Suprapubic skin (tissue), 4 donors: ENCODE measurements around the gene CDRT15. TPM values are rescaled to one million over a fixed set of nuclear protein-coding genes. Genes with fewer than 3 reads are reported as not detected.
"Not testable (repeated sequence)": the region's sequence is repeated elsewhere in the genome, so short reads cannot be mapped to it uniquely, and the experiment has no call there.

ENCODE experiments used
- DNase-seq, 2 donors: peaks; one replicate each; pipeline ENCODE4 v3.0.0-alpha.2; 2019; ENCODE audit warnings: low spot score in 2 of 2
- H3K27ac ChIP-seq: fragments of 200-600 bp; sonication (generic); one replicate; pipeline ENCODE4 v1.5.1; 2019
- H3K27me3 ChIP-seq: fragments of 200-600 bp; sonication (generic); one replicate; pipeline ENCODE4 v1.5.1; 2019
- H3K36me3 ChIP-seq: fragments of 200-600 bp; sonication (generic); one replicate; pipeline ENCODE4 v1.5.1; 2019
- H3K4me1 ChIP-seq: fragments of 200-600 bp; sonication (generic); one replicate; pipeline ENCODE4 v1.5.1; 2019
- H3K4me3 ChIP-seq: fragments of 200-600 bp; sonication (generic); one replicate; pipeline ENCODE4 v1.5.1; 2019; ENCODE audit warnings: mild to moderate bottlenecking
- H3K9me3 ChIP-seq: fragments of 200-600 bp; sonication (generic); one replicate; pipeline ENCODE4 v1.5.1; 2019
- WGBS: methylation state at CpG from one replicate; pipeline ENCODE4 v1.1.5; 2018; 5-methylcytosine and 5-hydroxymethylcytosine counted together
- total RNA-seq, 4 donors: library from RNA; depleted of rRNA; stranded (reverse); fragments of >200 nt; gene quantifications; one replicate each; pipeline ENCODE4 v1.1.0, GENCODE V29; 2016

CDRT15 gene
- total RNA-seq, 4 donors from 2014 or later = not detected

DNA sequence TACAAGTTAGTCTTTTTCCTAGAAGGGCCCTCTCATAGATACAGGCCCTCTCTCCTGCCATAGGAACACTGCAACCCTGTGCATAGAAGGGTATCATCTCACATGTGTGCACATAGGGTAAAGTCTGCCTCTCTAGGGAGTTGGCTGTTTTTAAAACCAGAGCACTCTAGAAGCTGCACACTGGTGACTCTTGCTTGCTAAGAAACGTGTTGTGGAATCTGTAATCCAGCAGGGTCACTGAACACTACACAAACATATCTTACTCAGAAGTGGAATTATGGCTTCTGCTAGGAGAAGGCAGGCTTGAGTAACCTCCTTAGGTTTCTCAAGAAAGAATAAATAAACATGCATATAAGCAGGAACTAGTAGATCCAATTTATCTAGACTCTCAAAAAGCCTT lies 45.9 kb downstream of the CDRT15 start:
- not testable (repeated sequence) for H3K27ac ChIP-seq, H3K27me3 ChIP-seq, H3K4me3 ChIP-seq, H3K4me1 ChIP-seq, DNase-seq, H3K36me3 ChIP-seq, H3K9me3 ChIP-seq
- 80% methylated on average over 1 of the region's 1 CpG for WGBS

DNA sequence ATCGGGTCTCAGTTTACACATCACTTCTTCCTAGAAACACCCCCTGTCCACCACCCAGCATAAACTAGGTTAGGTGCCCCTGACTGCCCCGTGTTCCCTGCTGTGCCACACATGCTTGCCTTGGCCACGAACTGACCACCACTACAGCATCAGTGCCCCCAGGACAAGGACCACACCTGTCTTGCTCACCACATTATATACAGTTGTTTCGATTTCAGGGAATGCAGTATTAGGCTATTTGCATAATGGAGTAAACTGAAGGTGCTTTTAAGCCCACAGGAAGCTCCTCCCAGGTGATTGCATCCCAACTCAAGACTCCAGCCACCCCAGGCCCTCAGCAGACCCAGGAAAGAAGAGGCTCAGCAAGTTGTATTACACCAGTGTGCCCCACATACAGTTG lies 50.2 kb downstream of the CDRT15 start:
- WGBS = 100% methylated on average over 1 of the region's 4 CpGs
- not testable (repeated sequence) for H3K4me1 ChIP-seq, H3K4me3 ChIP-seq, H3K27me3 ChIP-seq, DNase-seq, H3K9me3 ChIP-seq, H3K36me3 ChIP-seq, H3K27ac ChIP-seq

Other genes starting within 250 kb of the CDRT15 start
- gene COX10, start 167.4 kb downstream of the CDRT15 start, total RNA-seq = 10 to 100 TPM; 26.5 to 35.9 (median 32.1) TPM
- gene HS3ST3B1, start 64.2 kb upstream of the CDRT15 start, total RNA-seq = 10 to 100 TPM in 3 of 4 donors, 1 to 10 TPM in 1; 7.3 to 21.2 (median 14.7) TPM